ENCODE measurements around the gene ANO9. TPM values are rescaled to one million over a fixed set of nuclear protein-coding genes. Genes with fewer than 3 reads are reported as not detected.
"Not testable (repeated sequence)": the region's sequence is repeated elsewhere in the genome, so short reads cannot be mapped to it uniquely, and the experiment has no call there.

ANO9 gene
- total RNA-seq, 1 experiment from 2014 or later = not detected

GRCh38 chr11:416757-417621, 24.8 kb downstream of the ANO9 start:
- DNase-seq (ENCODE audit: low read depth) = no peak

GRCh38 chr11:416051-416756, 25.6 kb downstream of the ANO9 start:
- DNase-seq (ENCODE audit: low read depth) = no peak

GRCh38 chr11:415640-416041, 26.2 kb downstream of the ANO9 start:
- no peak for DNase-seq (ENCODE audit: low read depth)

GRCh38 chr11:414318-414857, 27.4 kb downstream of the ANO9 start:
- DNase-seq (ENCODE audit: low read depth) = no peak

- DNase-seq (ENCODE audit: low read depth) = peak; percentile 20
These were observed 28.4 kb downstream of the ANO9 start for GRCh38 chr11:413120-414081.

GRCh38 chr11:412641-413119, 29.1 kb downstream of the ANO9 start:
- no peak for DNase-seq (ENCODE audit: low read depth)

- not testable (repeated sequence) for DNase-seq (ENCODE audit: low read depth)
These were observed 30.3 kb downstream of the ANO9 start for GRCh38 chr11:411520-411919.

GRCh38 chr11:410711-411110, 31.1 kb downstream of the ANO9 start:
- not testable (repeated sequence) for DNase-seq (ENCODE audit: low read depth)

GRCh38 chr11:409600-410483, 32.0 kb downstream of the ANO9 start:
- DNase-seq (ENCODE audit: low read depth) = no peak

GRCh38 chr11:409008-409599, 32.7 kb downstream of the ANO9 start:
- no peak for DNase-seq (ENCODE audit: low read depth)

- no peak for DNase-seq (ENCODE audit: low read depth)
These were observed 33.4 kb downstream of the ANO9 start for GRCh38 chr11:408154-409007.

- DNase-seq (ENCODE audit: low read depth) = no peak
These were observed 34.1 kb downstream of the ANO9 start for GRCh38 chr11:407651-408123.

GRCh38 chr11:406796-407650, 34.8 kb downstream of the ANO9 start:
- DNase-seq (ENCODE audit: low read depth) = peak; percentile 37

GRCh38 chr11:405954-406795, 35.6 kb downstream of the ANO9 start:
- no peak for DNase-seq (ENCODE audit: low read depth)

- DNase-seq (ENCODE audit: low read depth) = no peak
These were observed 36.4 kb downstream of the ANO9 start for GRCh38 chr11:405323-405953.

- no peak for DNase-seq (ENCODE audit: low read depth)
These were observed 37.1 kb downstream of the ANO9 start for GRCh38 chr11:404551-405264.
